GM12878 (cell line): Measurements from ENCODE around the gene ARL14. TPM values are rescaled to one million over a fixed set of nuclear protein-coding genes. Genes with fewer than 3 reads are reported as not detected.

Experiments
- ATAC-seq: fragments of 200-7000 bp; cut with Tn5 transposase; 3 replicates; pipeline ENCODE4 v1.9.1; 2020; ENCODE audit warnings: mild to moderate bottlenecking, moderate library complexity
- BruUV-seq: library from RNA; stranded (reverse); fragments of 400-500 nt; replicated peaks from 2 replicates; lab custom pipeline; 2021; lab: Mats Ljungman, UMichigan
- CTCF ChIA-PET: fragments of 300-600 bp; sonication (Branson Sonifier 250); formaldehyde crosslinking; extraction: SDS; loops from one replicate; lab custom pipeline; 2021; ENCODE audit warnings: inconsistent platforms; lab: Yijun Ruan, JAX
- POLR2A ChIA-PET: fragments of 350-600 bp; formaldehyde crosslinking; extraction: SDS; loops from one replicate; lab custom pipeline; 2021; ENCODE audit warnings: inconsistent platforms; lab: Charles Lee
- RAD21 ChIA-PET: fragments of 300-600 bp; sonication (Branson Sonifier 250); formaldehyde crosslinking; loops from one replicate; lab custom pipeline; 2023; ENCODE audit warnings: antibody characterized with exemption; ENCODE audit not compliant: unreplicated experiment; lab: Charles Lee
- SMC1A ChIA-PET: fragments of 300-600 bp; sonication (Branson Sonifier 250); formaldehyde crosslinking; loops from one replicate; lab custom pipeline; 2023; ENCODE audit not compliant: unreplicated experiment, uncharacterized antibody; lab: Charles Lee
- DNase-seq: peaks from one replicate; pipeline ENCODE4 v3.0.0-alpha.2; 2011; ENCODE audit warnings: low read depth, low spot score
- FAIRE-seq: peaks from 3 replicates; lab custom pipeline; 2011; peaks lifted over from hg19 to GRCh38; lab: Jason Lieb, UNC
- H2AFZ ChIP-seq: 2 replicates; pipeline ENCODE4 v1.6.0; 2011; ENCODE audit warnings: low read depth, low read length, control low read depth; ENCODE audit not compliant: control insufficient read depth
- H3K27ac ChIP-seq: 2 replicates; pipeline ENCODE4 v1.5.1; 2011; ENCODE audit warnings: control low read depth; ENCODE audit not compliant: control insufficient read depth, insufficient read depth
- H3K27me3 ChIP-seq, 2 experiments: replicated peaks in 1 of 2; 2 replicates each; pipeline versions ENCODE4 v1.6.0 to v1.6.1; 2011; ENCODE audit warnings: low read length in 1 of 2; ENCODE audit not compliant: control insufficient read depth in 2 of 2, insufficient read depth in 2 of 2
- H3K36me3 ChIP-seq, 2 experiments: 2 replicates each; pipeline ENCODE4 v1.5.1; 2011; ENCODE audit warnings: low read length in 1 of 2; ENCODE audit not compliant: control insufficient read depth in 2 of 2, insufficient read depth in 2 of 2
- H3K4me1 ChIP-seq: 2 replicates; pipeline ENCODE4 v1.6.1; 2011; ENCODE audit warnings: mild to moderate bottlenecking, low read length, moderate library complexity, mixed read lengths; ENCODE audit not compliant: control insufficient read depth, insufficient read depth
- H3K4me2 ChIP-seq: 2 replicates; pipeline ENCODE4 v1.6.0; 2011; ENCODE audit warnings: control low read depth; ENCODE audit not compliant: control insufficient read depth, insufficient read depth
- H3K4me3 ChIP-seq: fragments of 200-600 bp; sonication (generic); 2 replicates; pipeline ENCODE4 v1.5.1; 2016
- H3K79me2 ChIP-seq: 2 replicates; pipeline ENCODE4 v1.6.0; 2011; ENCODE audit warnings: low read length; ENCODE audit not compliant: control insufficient read depth, insufficient read depth
- H3K9ac ChIP-seq: 2 replicates; pipeline ENCODE4 v1.8.0; 2011; ENCODE audit warnings: low read length, control low read depth, mixed read lengths; ENCODE audit not compliant: control insufficient read depth, insufficient read depth
- H3K9me3 ChIP-seq: replicated peaks from 3 replicates; pipeline ENCODE4 v1.5.1; 2011; ENCODE audit warnings: mild to moderate bottlenecking, low read length; ENCODE audit not compliant: control insufficient read depth, insufficient read depth
- H4K20me1 ChIP-seq: 2 replicates; pipeline ENCODE4 v1.6.0; 2011; ENCODE audit not compliant: control insufficient read depth, insufficient read depth
- BHLHE40 ChIP-seq, 2 experiments: fragments of 450-650 bp in 1 of 2; IDR thresholded peaks; 2 replicates each; pipeline ENCODE4 v1.6.1; 2011 to 2017; ENCODE audit warnings: low read depth in 2 of 2, borderline replicate concordance in 1 of 2, improper control_type of control experiment in 1 of 2, low read length in 1 of 2, mild to moderate bottlenecking in 1 of 2
- FOS ChIP-seq: IDR thresholded peaks from 3 replicates; pipeline ENCODE4 v1.6.1; 2011; ENCODE audit warnings: borderline replicate concordance; ENCODE audit not compliant: insufficient read length; ENCODE audit errors: extremely low read depth
- IRF4 ChIP-seq: IDR thresholded peaks from 2 replicates; pipeline ENCODE4 v1.6.1; 2011; ENCODE audit warnings: low read depth, low read length
- KLF5 ChIP-seq: fragments of 450-650 bp; IDR thresholded peaks from 2 replicates; pipeline ENCODE4 v1.6.1; 2014; ENCODE audit warnings: mild to moderate bottlenecking; ENCODE audit not compliant: partially characterized antibody
- RELA ChIP-seq: fragments of 450-650 bp; IDR thresholded peaks from 2 replicates; pipeline ENCODE4 v1.8.0; 2014; ENCODE audit warnings: borderline replicate concordance; ENCODE audit not compliant: partially characterized antibody
- REST ChIP-seq: IDR thresholded peaks from 2 replicates; pipeline ENCODE4 v1.6.1; 2012; ENCODE audit warnings: mild to moderate bottlenecking, low read depth, low read length
- SUZ12 ChIP-seq: fragments of 200-600 bp; sonication (generic); IDR thresholded peaks from one replicate; pipeline ENCODE4 v1.6.1; 2018; ENCODE audit warnings: antibody characterized with exemption, mild to moderate bottlenecking; ENCODE audit not compliant: unreplicated experiment
- WRNIP1 ChIP-seq: IDR thresholded peaks from 2 replicates; pipeline ENCODE4 v1.6.1; 2011; ENCODE audit warnings: low read depth, low read length, improper control_type of control experiment, borderline replicate concordance
- ZBTB11 ChIP-seq: fragments of 450-650 bp; formaldehyde crosslinking; IDR thresholded peaks from 2 replicates; pipeline ENCODE4 v1.5.0; 2022; ENCODE audit warnings: mild to moderate bottlenecking, missing genetic modification characterization
- WGBS: methylation state at CpG from one replicate; pipeline ENCODE4 v1.1.6; 2016; ENCODE audit warnings: low lambda C conversion rate; ENCODE audit not compliant: insufficient replicate concordance, insufficient coverage; ENCODE audit errors: missing lambda C conversion rate; 5-methylcytosine and 5-hydroxymethylcytosine counted together
- in situ Hi-C: fragments of 300-500 bp; cut with MboI; formaldehyde crosslinking; loops from 9 replicates; pipeline ENCODE4 v1.14.3; 2018; ENCODE audit warnings: mixed read lengths
- intact Hi-C: fragments of 100-400 bp; cut with micrococcal nuclease; formaldehyde crosslinking; loops from one replicate; pipeline ENCODE4 v1.14.2; 2022; ENCODE audit not compliant: unreplicated experiment
- polyA plus RNA-seq, 11 experiments: library from polyadenylated mRNA; depleted of rRNA in 4 of 11; unstranded in 6 of 11; stranded (reverse) in 5 of 11; fragments of >200 nt; fragmentation: Nextera tagmentation in 4 of 11; fragmentation: Illumina TruSeq in 1 of 11; extraction: Ambion mirVana in 4 of 11; extraction: Trizol in 1 of 11; gene quantifications; 1 replicate in 1 of 11; 2 replicates in 10 of 11; pipeline versions ENCODE4 v1.2.1 to v1.2.3, GENCODE V29; 2011 to 2016; ENCODE audit warnings: inconsistent platforms in 2 of 11, missing spikeins in 2 of 11, low read depth in 1 of 11
- total RNA-seq, 4 experiments: library from RNA; depleted of rRNA in 3 of 4; stranded (reverse); fragments of >200 nt in 3 of 4; fragmentation: Illumina TruSeq in 1 of 4; extraction: Trizol in 1 of 4; gene quantifications; 2 replicates each; pipeline versions ENCODE4 v1.2.1 to v1.2.3, GENCODE V29; 2013 to 2021

The ARL14 gene
- total and polyA plus RNA-seq, 10 of the 15 experiments (the other 5 are each of a cell fraction or from before 2014, with no cell fraction given), result 0.04 to 0.18 TPM; not detected in 8

- TF ChIP-seq REST (no peak), KLF5 (no peak)
These were observed at the start of gene ARL14 (continued) for GRCh38 chr3:160676547-160677303.

- WGBS, result 23% methylated on average over 2 of the region's 2 CpGs
- Histone ChIP-seq H3K9me3 (no peaks in the 10 kb centered on the region), H4K20me1 (no peaks in the 10 kb centered on the region), H3K4me2 (no peak overlapping the region), H3K36me3 (no peaks in the 10 kb centered on the region), H3K4me3 (no peak overlapping the region), H3K27me3 (no peaks in the 10 kb centered on the region), H2AFZ (no peak overlapping the region), H3K79me2 (no peaks in the 10 kb centered on the region), H3K27ac (no peak overlapping the region), H3K4me1 (no peaks in the 10 kb centered on the region)
- BruUV-seq, result no TSS peak
- no peak for DNase-seq
- intact Hi-C loops, result no loop called here
- no peak for ATAC-seq
- ChIA-PET RAD21 (no interaction called here), CTCF (no interaction called here), SMC1A (no interaction called here)
- in situ Hi-C loops, result no loop called here
- no peak for TF ChIP-seq SUZ12
- TF ChIP-seq WRNIP1, result no peak
- TF ChIP-seq ZBTB11 (CRISPR knock-in tag), result no peak
- TF ChIP-seq RELA, result no peak
- no peak for TF ChIP-seq FOS
- TF ChIP-seq IRF4, result no peak
- TF ChIP-seq BHLHE40 (IDR thresholded peaks at IDR 0.05; ENCODE audit: borderline replicate concordance in 1 of 2, low read depth in 2 of 2, low read length in 1 of 2), result no peak
- TF ChIP-seq, all 136 proteins: peak for 0
- no peak overlapping the region for H3K9ac ChIP-seq
- no peak for FAIRE-seq
- POLR2A ChIA-PET, result no interaction called here
These were observed 47.5 kb upstream of the ARL14 start for GRCh38 chr3:160629491-160629890.
